HepG2 (cell line): ENCODE data around the gene ELOVL5. TPM values are rescaled to one million over a fixed set of nuclear protein-coding genes. Genes with fewer than 3 reads are reported as not detected.
A peak's percentile ranks its signal among the peaks of the same experiment; 100 is the strongest.

Experiments
- BCL6 ChIP-seq: IDR thresholded peaks from 2 replicates; pipeline ENCODE4 v1.6.1; 2016; ENCODE audit warnings: missing genetic modification reagents, missing compliant biosample characterization
- FOXO1 ChIP-seq: sonication (generic); formaldehyde crosslinking; IDR thresholded peaks from 2 replicates; pipeline ENCODE4 v1.4.0; 2020; ENCODE audit warnings: missing genetic modification reagents
- RXRA ChIP-seq: sonication (generic); formaldehyde crosslinking; IDR thresholded peaks from 2 replicates; pipeline ENCODE4 v1.5.1; 2020; ENCODE audit warnings: missing genetic modification reagents
- TEAD3 ChIP-seq: optimal IDR thresholded peaks from 2 replicates; pipeline ENCODE3; 2016; ENCODE audit warnings: borderline replicate concordance
- THAP11 ChIP-seq: IDR thresholded peaks from 2 replicates; pipeline ENCODE4 v1.6.1; 2016; ENCODE audit warnings: missing biosample characterization, missing genetic modification reagents
- ZNF431 ChIP-seq: sonication (generic); formaldehyde crosslinking; IDR thresholded peaks from 2 replicates; pipeline ENCODE4 v1.9.0; 2022; ENCODE audit warnings: missing genetic modification reagents, low read depth, mild to moderate bottlenecking, borderline replicate concordance
- polyA plus RNA-seq, 8 experiments: library from polyadenylated mRNA; depleted of rRNA in 3 of 8; stranded (reverse) in 7 of 8; unstranded in 1 of 8; fragments of >200 nt; fragmentation: Illumina TruSeq in 4 of 8; extraction: Trizol in 4 of 8; gene quantifications; 2 replicates each; pipeline versions ENCODE4 v1.2.1 to v1.2.3, GENCODE V29; 2011 to 2016; ENCODE audit warnings: low read depth in 4 of 8, missing spikeins in 1 of 8, mixed read lengths in 1 of 8; ENCODE audit not compliant: insufficient read depth in 1 of 8
- total RNA-seq, 5 experiments: library from RNA; depleted of rRNA; stranded (reverse); fragments of >200 nt; fragmentation: Illumina TruSeq; extraction: Trizol; gene quantifications; 2 replicates each; pipeline ENCODE4 v1.2.3, GENCODE V29; 2016; ENCODE audit warnings: low read depth in 1 of 5
- TF ChIP-seq, protein P1 (sequence below): sonication (generic); formaldehyde crosslinking; IDR thresholded peaks from 2 replicates; pipeline ENCODE4 v1.8.0; 2022; ENCODE audit warnings: missing genetic modification reagents, mild to moderate bottlenecking, borderline replicate concordance
- TF ChIP-seq, protein P2 (sequence below): sonication (generic); formaldehyde crosslinking; IDR thresholded peaks from 2 replicates; pipeline ENCODE4 v1.8.0; 2022; ENCODE audit warnings: mild to moderate bottlenecking, missing genetic modification reagents, moderate library complexity
- TF ChIP-seq, protein P3 (sequence below): sonication (generic); formaldehyde crosslinking; IDR thresholded peaks from 2 replicates; pipeline ENCODE4 v1.5.0; 2020; ENCODE audit warnings: missing genetic modification reagents, mild to moderate bottlenecking, borderline replicate concordance
- TF ChIP-seq, protein P4 (sequence below): sonication (generic); formaldehyde crosslinking; IDR thresholded peaks from 2 replicates; pipeline ENCODE4 v1.5.0; 2020; ENCODE audit warnings: mild to moderate bottlenecking, missing genetic modification reagents
- TF ChIP-seq, protein P5 (sequence below): sonication (generic); formaldehyde crosslinking; IDR thresholded peaks from 2 replicates; pipeline ENCODE4 v1.5.0; 2020; ENCODE audit warnings: mild to moderate bottlenecking, missing genetic modification reagents, borderline replicate concordance
- TF ChIP-seq, protein P6 (sequence below): IDR thresholded peaks from 2 replicates; pipeline ENCODE4 v1.6.1; 2012; ENCODE audit warnings: low read depth, low read length, improper control_type of control experiment
- TF ChIP-seq, protein P7 (sequence below): sonication (generic); formaldehyde crosslinking; conservative IDR thresholded peaks from 2 replicates; pipeline ENCODE4 v1.4.0; 2020; ENCODE audit warnings: mild to moderate bottlenecking, missing genetic modification reagents, moderate library complexity

Gene ELOVL5
- total and polyA plus RNA-seq, 2 of the 13 experiments (the other 11 are each of a cell fraction or from before 2014, with no cell fraction given), result 50.1 to 72.4 TPM

DNA sequence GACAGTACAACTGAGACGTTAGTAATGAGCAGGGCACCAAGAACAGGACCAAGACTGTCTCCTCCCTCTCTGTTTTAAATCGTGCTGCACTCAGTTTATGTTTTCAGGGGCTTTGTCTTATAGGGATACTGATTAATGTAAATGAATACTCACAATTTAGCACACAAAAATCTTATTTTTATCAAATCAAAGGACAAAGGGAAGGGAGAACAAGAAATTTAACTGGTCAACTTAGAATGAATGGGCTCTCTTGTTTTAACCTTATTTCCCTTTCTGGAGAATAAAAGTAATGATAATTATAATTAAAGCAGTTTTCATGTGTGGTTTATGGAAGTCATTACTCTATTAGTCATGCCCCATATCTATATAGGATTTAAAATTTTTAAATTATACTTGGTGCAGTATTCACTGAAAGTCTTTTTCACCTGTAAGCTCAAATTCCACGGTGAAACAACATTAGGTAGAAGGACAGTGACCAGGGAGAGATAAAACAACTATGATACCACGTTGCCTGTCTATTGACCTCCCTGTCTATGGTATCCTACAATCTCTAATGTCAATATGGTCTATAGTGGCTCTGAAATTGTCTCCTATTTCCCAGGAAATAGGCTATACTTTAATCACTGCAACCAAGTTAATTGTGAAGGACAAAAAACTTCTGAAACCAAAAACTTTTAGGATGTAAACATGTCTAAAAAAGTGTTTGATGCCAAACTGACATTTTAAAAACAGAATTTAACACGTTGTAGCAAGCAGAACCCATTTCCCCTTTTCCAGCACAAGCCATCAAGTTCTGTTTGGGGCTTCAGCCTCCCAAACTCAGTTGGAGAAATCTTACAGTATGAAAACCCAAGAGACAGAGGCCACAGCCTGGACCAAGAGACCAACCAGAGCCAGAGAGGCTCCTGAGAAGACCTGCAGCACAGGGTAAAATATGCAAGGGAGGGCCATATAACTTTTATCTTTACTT, 15.0 kb downstream of the ELOVL5 start (continued):
- TF ChIP-seq, protein P1, sequence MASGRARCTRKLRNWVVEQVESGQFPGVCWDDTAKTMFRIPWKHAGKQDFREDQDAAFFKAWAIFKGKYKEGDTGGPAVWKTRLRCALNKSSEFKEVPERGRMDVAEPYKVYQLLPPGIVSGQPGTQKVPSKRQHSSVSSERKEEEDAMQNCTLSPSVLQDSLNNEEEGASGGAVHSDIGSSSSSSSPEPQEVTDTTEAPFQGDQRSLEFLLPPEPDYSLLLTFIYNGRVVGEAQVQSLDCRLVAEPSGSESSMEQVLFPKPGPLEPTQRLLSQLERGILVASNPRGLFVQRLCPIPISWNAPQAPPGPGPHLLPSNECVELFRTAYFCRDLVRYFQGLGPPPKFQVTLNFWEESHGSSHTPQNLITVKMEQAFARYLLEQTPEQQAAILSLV (CRISPR knock-in tag), result no peak
- TF ChIP-seq RXRA (no peak), TEAD3 (CRISPR knock-in tag) (peak; percentile 42), THAP11 (CRISPR knock-in tag) (no peak), BCL6 (CRISPR knock-in tag) (peak; percentile 59), ZNF431 (no peak), FOXO1 (no peak)
- TF ChIP-seq, protein P2, sequence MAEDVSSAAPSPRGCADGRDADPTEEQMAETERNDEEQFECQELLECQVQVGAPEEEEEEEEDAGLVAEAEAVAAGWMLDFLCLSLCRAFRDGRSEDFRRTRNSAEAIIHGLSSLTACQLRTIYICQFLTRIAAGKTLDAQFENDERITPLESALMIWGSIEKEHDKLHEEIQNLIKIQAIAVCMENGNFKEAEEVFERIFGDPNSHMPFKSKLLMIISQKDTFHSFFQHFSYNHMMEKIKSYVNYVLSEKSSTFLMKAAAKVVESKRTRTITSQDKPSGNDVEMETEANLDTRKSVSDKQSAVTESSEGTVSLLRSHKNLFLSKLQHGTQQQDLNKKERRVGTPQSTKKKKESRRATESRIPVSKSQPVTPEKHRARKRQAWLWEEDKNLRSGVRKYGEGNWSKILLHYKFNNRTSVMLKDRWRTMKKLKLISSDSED (CRISPR knock-in tag), result no peak
- TF ChIP-seq, protein P3, sequence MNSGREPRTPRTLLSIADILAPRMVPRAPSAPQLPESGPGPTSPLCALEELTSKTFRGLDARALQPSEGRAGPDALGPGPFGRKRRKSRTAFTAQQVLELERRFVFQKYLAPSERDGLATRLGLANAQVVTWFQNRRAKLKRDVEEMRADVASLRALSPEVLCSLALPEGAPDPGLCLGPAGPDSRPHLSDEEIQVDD (CRISPR knock-in tag), result no peak
- TF ChIP-seq, protein P4, sequence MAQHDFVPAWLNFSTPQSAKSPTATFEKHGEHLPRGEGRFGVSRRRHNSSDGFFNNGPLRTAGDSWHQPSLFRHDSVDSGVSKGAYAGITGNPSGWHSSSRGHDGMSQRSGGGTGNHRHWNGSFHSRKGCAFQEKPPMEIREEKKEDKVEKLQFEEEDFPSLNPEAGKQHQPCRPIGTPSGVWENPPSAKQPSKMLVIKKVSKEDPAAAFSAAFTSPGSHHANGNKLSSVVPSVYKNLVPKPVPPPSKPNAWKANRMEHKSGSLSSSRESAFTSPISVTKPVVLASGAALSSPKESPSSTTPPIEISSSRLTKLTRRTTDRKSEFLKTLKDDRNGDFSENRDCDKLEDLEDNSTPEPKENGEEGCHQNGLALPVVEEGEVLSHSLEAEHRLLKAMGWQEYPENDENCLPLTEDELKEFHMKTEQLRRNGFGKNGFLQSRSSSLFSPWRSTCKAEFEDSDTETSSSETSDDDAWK (CRISPR knock-in tag), result no peak
- TF ChIP-seq, protein P5, sequence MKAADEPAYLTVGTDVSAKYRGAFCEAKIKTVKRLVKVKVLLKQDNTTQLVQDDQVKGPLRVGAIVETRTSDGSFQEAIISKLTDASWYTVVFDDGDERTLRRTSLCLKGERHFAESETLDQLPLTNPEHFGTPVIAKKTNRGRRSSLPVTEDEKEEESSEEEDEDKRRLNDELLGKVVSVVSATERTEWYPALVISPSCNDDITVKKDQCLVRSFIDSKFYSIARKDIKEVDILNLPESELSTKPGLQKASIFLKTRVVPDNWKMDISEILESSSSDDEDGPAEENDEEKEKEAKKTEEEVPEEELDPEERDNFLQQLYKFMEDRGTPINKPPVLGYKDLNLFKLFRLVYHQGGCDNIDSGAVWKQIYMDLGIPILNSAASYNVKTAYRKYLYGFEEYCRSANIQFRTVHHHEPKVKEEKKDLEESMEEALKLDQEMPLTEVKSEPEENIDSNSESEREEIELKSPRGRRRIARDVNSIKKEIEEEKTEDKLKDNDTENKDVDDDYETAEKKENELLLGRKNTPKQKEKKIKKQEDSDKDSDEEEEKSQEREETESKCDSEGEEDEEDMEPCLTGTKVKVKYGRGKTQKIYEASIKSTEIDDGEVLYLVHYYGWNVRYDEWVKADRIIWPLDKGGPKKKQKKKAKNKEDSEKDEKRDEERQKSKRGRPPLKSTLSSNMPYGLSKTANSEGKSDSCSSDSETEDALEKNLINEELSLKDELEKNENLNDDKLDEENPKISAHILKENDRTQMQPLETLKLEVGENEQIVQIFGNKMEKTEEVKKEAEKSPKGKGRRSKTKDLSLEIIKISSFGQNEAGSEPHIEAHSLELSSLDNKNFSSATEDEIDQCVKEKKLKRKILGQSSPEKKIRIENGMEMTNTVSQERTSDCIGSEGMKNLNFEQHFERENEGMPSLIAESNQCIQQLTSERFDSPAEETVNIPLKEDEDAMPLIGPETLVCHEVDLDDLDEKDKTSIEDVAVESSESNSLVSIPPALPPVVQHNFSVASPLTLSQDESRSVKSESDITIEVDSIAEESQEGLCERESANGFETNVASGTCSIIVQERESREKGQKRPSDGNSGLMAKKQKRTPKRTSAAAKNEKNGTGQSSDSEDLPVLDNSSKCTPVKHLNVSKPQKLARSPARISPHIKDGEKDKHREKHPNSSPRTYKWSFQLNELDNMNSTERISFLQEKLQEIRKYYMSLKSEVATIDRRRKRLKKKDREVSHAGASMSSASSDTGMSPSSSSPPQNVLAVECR (CRISPR knock-in tag), result no peak
- TF ChIP-seq, protein P6, sequence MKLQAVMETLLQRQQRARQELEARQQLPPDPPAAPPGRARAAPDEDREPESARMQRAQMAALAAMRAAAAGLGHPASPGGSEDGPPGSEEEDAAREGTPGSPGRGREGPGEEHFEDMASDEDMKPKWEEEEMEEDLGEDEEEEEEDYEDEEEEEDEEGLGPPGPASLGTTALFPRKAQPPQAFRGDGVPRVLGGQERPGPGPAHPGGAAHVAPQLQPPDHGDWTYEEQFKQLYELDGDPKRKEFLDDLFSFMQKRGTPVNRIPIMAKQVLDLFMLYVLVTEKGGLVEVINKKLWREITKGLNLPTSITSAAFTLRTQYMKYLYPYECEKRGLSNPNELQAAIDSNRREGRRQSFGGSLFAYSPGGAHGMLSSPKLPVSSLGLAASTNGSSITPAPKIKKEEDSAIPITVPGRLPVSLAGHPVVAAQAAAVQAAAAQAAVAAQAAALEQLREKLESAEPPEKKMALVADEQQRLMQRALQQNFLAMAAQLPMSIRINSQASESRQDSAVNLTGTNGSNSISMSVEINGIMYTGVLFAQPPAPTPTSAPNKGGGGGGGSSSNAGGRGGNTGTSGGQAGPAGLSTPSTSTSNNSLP, result 0 out of 2 replicates have a peak, but pooled peaks have one; percentile 10
- TF ChIP-seq, protein P7, sequence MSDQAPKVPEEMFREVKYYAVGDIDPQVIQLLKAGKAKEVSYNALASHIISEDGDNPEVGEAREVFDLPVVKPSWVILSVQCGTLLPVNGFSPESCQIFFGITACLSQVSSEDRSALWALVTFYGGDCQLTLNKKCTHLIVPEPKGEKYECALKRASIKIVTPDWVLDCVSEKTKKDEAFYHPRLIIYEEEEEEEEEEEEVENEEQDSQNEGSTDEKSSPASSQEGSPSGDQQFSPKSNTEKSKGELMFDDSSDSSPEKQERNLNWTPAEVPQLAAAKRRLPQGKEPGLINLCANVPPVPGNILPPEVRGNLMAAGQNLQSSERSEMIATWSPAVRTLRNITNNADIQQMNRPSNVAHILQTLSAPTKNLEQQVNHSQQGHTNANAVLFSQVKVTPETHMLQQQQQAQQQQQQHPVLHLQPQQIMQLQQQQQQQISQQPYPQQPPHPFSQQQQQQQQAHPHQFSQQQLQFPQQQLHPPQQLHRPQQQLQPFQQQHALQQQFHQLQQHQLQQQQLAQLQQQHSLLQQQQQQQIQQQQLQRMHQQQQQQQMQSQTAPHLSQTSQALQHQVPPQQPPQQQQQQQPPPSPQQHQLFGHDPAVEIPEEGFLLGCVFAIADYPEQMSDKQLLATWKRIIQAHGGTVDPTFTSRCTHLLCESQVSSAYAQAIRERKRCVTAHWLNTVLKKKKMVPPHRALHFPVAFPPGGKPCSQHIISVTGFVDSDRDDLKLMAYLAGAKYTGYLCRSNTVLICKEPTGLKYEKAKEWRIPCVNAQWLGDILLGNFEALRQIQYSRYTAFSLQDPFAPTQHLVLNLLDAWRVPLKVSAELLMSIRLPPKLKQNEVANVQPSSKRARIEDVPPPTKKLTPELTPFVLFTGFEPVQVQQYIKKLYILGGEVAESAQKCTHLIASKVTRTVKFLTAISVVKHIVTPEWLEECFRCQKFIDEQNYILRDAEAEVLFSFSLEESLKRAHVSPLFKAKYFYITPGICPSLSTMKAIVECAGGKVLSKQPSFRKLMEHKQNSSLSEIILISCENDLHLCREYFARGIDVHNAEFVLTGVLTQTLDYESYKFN (CRISPR knock-in tag), result 0 out of 2 replicates have a peak, but pooled peaks have one; percentile 21
